Stimulated activated CD8-positive, alpha-beta memory T cell treated with anti-CD3 and anti-CD28 coated beads, Interleukin-7, amount 100 ng/mL, for 48 hours (primary cell): ENCODE measurements around the gene KDM6B.
"Not testable (repeated sequence)": the region's sequence is repeated elsewhere in the genome, so short reads cannot be mapped to it uniquely, and the experiment has no call there.

Experiments used
- DNase-seq, 2 donors: peaks; one replicate each; pipeline ENCODE4 v3.0.0-alpha.2; 2020; ENCODE audit warnings: low read depth in 1 of 2; ENCODE audit errors: extremely low read depth in 1 of 2

KDM6B gene

GRCh38 chr17:7851438-7852261, 17.6 kb downstream of the KDM6B start:
- DNase-seq: peak; percentile 82 to 86

DNA sequence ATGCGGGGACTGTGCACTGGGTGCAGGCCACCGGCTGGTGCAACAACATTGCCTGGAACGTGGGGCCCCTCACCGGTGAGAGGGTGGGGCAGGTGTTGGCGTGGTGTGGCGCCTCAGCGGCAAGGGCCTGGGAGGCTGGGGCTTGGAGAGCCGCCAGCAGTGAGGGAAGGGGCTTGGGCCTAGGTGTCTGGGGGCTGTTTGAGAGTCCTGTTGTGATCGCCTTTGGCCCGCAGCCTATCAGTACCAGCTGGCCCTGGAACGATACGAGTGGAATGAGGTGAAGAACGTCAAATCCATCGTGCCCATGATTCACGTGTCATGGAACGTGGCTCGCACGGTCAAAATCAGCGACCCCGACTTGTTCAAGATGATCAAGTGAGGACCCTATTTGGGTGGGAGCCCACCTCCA, 18.2 kb downstream of the KDM6B start:
- no peak for DNase-seq

DNA sequence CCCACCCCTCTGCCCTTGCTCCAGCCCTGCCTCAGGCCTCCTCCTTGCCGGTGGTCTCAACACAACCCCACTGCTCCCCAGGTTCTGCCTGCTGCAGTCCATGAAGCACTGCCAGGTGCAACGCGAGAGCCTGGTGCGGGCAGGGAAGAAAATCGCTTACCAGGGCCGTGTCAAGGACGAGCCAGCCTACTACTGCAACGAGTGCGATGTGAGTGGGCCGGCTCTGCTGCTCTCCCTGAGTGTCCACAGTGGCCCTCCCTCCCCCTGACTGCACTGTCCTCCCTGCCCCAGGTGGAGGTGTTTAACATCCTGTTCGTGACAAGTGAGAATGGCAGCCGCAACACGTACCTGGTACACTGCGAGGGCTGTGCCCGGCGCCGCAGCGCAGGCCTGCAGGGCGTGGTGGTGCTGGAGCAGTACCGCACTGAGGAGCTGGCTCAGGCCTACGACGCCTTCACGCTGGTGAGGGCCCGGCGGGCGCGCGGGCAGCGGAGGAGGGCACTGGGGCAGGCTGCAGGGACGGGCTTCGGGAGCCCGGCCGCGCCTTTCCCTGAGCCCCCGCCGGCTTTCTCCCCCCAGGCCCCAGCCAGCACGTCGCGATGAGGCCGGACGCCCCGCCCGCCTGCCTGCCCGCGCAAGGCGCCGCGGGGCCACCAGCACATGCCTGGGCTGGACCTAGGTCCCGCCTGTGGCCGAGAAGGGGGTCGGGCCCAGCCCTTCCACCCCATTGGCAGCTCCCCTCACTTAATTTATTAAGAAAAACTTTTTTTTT, 19.1 kb downstream of the KDM6B start:
- no peak for DNase-seq

DNA sequence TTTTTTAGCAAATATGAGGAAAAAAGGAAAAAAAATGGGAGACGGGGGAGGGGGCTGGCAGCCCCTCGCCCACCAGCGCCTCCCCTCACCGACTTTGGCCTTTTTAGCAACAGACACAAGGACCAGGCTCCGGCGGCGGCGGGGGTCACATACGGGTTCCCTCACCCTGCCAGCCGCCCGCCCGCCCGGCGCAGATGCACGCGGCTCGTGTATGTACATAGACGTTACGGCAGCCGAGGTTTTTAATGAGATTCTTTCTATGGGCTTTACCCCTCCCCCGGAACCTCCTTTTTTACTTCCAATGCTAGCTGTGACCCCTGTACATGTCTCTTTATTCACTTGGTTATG, 19.6 kb downstream of the KDM6B start:
- no peak for DNase-seq

- no peak for DNase-seq
These were observed 20.2 kb downstream of the KDM6B start for GRCh38 chr17:7854078-7854777.

- no peak for DNase-seq
These were observed 21.0 kb downstream of the KDM6B start, which contains the start of gene TMEM88 for GRCh38 chr17:7854851-7855659. Gene TMEM88, plus strand, starts transcription at chr17:7855066. Its CDS starts 9 bp downstream, at chr17:7855075.

GRCh38 chr17:7855660-7856010, 21.6 kb downstream of the KDM6B start:
- no peak for DNase-seq

- DNase-seq: no peak
These were observed 22.2 kb downstream of the KDM6B start for GRCh38 chr17:7856011-7856810.

- DNase-seq: peak; percentile 80 to 95
These were observed 23.0 kb downstream of the KDM6B start, which contains the start of gene NAA38 for GRCh38 chr17:7856811-7857712. Gene NAA38, minus strand, starts transcription at chr17:7857559. Its CDS starts 96 bp downstream, at chr17:7857463.

GRCh38 chr17:7857713-7858521, 23.9 kb downstream of the KDM6B start, which contains the start of gene CYB5D1:
Gene CYB5D1, plus strand, starts transcription at chr17:7858003. Its CDS starts 132 bp downstream, at chr17:7858135.
- DNase-seq: peak in 1 of 2 donors; percentile 87

DNA sequence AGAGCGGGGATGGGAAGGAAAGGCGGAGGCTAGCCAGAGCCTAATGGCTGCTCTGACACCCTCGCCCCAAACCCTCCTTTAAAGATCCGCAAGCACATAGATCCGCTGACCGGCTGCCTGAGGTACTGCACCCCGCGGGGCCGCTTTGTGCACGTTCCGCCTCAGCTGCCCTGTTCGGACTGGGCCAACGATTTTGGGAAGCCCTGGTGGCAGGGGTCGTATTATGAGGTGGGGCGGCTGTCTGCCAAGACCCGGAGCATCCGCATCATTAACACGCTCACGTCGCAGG, 24.4 kb downstream of the KDM6B start:
- no peak for DNase-seq

- DNase-seq: no peak
These were observed 25.0 kb downstream of the KDM6B start for GRCh38 chr17:7859028-7859427.

GRCh38 chr17:7862692-7863437, 28.8 kb downstream of the KDM6B start:
- no peak for DNase-seq

DNA sequence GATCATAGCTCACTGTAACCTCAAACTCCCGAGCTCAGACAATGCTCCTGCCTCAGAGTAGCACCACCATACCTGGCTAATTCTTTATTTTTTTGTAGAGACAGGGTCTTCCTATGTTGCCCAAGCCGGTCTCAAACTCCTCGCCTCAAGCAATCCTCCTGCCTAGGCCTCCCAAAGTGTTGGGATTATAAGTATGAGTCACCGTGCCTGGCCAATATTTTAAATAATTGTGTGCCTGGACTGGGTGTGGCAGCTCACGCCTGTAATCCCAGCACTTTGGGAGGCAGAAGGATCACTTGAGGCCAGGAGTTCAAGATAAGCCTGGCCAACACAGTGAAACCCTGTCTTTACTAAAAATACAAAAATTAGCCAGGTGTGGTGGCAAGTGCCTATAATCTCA, 30.4 kb downstream of the KDM6B start:
- not testable (repeated sequence) for DNase-seq

DNA sequence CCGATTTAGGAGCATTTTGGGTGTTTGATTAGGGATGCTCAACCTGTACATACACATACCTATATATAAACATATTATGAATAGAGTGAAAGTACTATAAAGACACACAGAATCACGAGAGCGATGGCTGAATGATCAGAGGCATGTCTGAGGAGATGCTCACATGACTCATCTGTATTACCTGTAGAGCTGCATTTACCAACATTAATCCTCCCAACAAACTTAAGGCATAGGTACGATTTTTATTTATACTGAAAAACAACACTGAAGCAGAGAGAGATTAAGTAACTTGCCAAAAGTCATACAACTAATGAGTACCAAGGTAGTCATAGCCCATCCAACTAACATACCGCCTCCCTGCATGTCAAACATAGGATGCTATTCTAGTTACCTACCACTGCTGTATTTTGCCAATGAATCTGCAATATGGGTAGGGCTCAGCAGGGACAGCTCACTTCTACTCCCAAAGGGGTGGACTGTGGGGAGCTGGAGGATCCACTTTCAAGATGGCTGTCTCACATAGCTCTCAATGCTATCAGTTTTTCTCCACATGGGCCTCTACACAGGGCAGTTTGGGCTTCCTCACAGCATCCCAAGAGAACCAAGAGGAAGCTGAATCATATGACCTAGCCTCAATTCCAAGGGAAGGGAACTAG, 31.1 kb downstream of the KDM6B start:
- DNase-seq: no peak

GRCh38 chr17:7867881-7868329, 33.9 kb downstream of the KDM6B start:
- DNase-seq: no peak

GRCh38 chr17:7873051-7873450, 39.0 kb downstream of the KDM6B start:
- no peak for DNase-seq
